KG1 (cell line): ENCODE results near the gene CCDC121.
"Not testable (repeated sequence)": the region's sequence is repeated elsewhere in the genome, so short reads cannot be mapped to it uniquely, and the experiment has no call there.

ENCODE experiments used
- DNase-seq: peaks from one replicate; lab custom pipeline; 2025; lab: John Stamatoyannopoulos, UW

Gene CCDC121

DNA sequence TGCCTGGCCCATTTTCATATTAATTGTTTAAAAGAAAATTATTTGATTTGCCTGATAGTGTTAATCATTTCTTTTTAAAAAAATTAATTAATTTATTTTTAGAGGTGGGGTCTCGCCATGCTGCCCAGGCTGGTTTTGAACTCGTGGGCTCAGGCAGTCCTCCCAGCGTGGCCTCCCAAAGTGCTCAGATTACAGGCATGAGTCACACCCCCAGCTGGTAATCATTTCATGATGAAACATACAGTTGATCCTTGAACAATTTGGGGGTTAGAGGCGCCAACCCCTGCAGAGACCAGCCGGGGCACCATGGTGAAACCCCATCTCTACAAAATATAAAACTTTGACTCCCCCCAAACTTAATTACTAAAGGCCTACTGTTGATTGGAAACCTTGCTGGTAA lies 8.0 kb upstream of the CCDC121 start:
- DNase-seq = no peak

DNA sequence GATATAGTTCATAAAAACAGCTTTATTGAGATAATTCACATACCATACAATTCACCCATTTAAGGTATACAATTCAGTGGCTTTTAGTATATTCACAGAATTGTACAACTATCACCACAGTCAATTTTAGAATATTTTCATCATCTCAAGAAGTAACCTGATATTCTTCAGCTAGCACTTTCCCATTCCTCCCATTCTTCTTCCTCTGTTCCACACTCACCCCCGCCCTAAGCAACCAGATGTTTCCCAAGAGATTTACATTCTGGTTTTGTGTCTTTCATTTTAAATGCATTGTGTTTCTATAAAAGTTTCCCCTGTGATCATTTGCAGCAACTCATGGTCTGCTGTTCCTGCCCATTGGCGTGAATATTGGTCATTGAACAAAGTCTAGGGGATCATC lies 5.5 kb upstream of the CCDC121 start:
- no peak for DNase-seq

GRCh38 chr2:27630257-27630656 lies 1.4 kb upstream of the CCDC121 start:
- not testable (repeated sequence) for DNase-seq

- DNase-seq = no peak
These were observed 647 bp downstream of the CCDC121 start for GRCh38 chr2:27627963-27628766.

DNA sequence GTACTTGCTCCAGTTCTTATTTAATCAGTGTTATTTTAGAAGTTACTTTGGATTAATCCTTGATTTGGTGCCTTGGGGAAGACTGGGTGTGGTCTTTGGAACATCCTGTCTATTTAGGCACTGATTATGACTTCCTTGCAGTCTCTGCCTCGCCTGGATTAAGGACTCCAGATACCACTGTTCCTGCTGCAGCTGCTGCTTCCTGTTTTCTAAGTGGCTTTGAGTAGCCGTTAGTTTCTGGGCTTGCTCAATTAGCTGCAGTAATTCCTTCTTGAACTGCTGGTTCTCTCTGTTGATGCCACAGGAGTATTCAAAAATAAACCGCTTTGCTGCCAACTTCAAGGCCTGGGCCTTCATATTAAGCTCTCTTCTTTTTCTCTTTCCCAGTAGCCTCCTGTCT lies 1.9 kb downstream of the CCDC121 start:
- not testable (repeated sequence) for DNase-seq

DNA sequence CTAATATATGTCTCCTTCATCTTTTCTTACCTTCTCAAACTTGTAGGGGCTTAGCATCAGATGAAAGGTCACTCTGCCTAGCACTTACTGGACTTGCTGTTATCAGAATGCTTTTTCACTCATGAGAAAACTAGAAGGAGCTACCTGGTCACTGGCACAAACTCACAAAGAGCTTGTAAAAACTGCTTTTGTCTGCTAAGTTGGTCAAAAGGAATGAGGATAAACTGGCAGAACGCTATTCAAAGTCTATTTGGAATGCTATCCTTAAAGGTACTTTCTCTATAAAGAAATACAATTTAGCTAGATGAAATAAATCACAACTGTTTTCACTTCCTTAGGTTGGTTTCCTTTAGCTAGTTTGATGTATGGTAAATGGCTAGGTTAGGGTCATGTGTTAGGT lies 2.5 kb downstream of the CCDC121 start:
- not testable (repeated sequence) for DNase-seq

DNA sequence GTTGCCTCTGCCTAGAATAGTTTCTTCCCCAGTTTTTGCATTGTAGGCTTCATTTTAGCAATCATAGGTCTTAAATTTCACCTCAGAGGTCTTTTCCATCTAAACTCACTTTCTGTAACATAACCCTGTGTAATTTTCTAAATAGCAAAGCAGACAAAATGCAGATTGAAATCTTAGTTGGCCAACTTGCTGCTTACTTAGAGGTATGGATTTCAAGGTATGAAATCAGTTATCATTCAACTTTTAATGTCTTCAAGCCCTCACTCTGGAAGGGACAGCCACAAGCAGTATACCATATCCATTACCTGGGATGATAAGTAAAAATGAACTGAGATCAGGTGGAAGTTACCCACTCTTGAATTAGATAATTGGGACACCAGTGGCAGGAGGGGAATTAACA lies 3.9 kb downstream of the CCDC121 start:
- DNase-seq = no peak

GRCh38 chr2:27622921-27623384 lies 5.9 kb downstream of the CCDC121 start:
- DNase-seq = no peak

GRCh38 chr2:27621524-27621923 lies 7.3 kb downstream of the CCDC121 start:
- DNase-seq = no peak

GRCh38 chr2:27615316-27615715 lies 13.5 kb downstream of the CCDC121 start:
- no peak for DNase-seq

GRCh38 chr2:27613985-27614384 lies 14.8 kb downstream of the CCDC121 start:
- no peak for DNase-seq

GRCh38 chr2:27606611-27607010 lies 22.2 kb downstream of the CCDC121 start:
- no peak for DNase-seq

GRCh38 chr2:27596627-27597026 lies 32.2 kb downstream of the CCDC121 start:
- no peak for DNase-seq

DNA sequence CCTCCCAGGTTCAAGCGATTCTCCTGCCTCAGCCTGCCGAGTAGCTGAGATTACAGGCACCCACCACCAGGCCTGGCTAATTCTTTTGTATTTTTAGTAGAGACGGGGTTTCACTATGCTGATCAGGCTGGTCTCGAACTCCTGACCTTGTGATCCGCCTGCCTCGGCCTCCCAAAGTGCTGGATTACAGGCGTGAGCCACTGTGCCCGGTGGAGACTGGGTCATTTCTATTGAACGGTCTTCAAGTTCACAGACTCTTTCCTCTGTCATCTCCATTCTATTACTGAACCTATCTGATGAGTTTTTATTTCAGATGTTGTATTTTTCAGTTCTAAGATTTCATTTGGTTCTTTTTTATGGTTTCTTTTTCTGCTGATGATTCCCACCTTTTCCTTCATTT lies 33.4 kb downstream of the CCDC121 start:
- DNase-seq = not testable (repeated sequence)

- not testable (repeated sequence) for DNase-seq
These were observed 34.6 kb downstream of the CCDC121 start for GRCh38 chr2:27594020-27594703.

GRCh38 chr2:27593240-27593639 lies 35.6 kb downstream of the CCDC121 start:
- no peak for DNase-seq

DNA sequence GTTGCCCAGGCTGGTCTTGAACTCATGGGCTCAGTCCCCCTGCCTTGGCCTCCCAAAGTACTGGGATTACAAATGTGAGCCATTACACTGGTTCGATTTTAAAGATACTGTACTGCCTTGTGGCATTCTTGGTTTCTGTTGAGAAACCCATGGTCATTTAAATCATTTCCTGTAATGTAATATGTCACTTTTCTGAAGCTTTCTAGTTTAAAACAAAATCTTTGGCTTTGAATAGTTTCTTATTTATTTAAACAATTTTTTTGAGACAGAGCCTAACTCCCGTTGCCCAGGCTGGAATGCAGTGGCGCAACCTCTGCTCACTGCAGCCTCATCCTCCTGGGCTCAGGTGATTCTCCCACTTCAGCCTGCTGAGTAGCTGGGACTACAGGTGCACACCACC lies 37.1 kb downstream of the CCDC121 start:
- no peak for DNase-seq

DNA sequence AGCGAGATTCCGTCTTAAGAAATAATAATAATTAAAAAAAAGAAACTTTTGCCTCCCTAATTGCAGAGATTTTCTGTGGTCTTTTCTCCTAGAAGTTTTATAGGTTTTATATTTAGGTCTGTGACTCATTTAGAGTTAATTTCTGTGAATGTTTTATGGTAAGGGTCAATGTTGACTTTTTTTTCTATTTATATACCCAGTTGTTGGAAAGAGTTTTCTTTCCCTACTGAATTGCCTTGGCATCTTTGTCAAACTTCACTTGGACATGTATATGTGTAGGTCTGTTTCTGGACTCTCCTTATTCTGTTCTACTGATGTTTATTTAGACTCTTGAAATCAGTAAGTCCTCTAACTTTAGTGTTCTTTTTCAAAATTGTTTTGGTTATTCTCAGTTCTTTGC lies 40.5 kb downstream of the CCDC121 start:
- no peak for DNase-seq

DNA sequence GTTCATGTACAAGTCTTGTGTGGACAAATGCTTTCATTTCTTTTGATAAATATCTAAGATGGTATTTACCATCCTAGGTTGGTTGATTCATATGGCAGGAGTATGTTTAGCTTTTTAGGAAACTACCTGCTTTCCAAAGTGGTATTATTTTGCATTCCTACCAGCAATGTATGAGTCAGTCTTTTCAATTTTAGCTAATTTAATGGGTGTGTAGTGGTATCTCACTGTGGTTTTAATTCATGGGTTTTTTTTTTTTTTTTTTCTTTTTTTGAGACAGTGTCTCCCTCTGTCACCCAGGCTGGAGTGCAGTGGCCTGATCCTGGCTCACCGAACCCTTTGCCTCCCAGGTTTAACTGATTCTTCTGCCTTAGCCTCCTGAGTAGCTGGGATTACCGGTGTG lies 41.8 kb downstream of the CCDC121 start:
- DNase-seq = no peak

DNA sequence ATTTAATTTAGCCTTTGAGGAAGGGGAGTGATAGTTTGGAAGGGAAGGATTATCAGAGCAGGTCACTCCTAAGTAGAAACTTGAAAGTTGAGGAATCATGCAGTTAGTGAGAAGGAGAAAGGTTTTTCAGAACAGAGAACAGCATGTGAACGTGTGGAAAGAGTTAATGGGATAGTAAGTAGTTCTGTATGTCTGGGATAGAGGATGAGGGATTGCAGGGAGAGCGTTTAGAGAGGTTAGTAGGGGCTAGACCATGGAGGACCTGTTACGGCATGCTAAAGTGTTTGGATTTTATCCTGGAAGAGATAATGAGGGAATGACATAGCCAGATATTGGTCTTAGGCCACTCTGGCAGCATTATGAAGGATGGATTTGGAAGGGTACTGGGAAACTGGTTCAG lies 44.2 kb downstream of the CCDC121 start:
- no peak for DNase-seq

DNA sequence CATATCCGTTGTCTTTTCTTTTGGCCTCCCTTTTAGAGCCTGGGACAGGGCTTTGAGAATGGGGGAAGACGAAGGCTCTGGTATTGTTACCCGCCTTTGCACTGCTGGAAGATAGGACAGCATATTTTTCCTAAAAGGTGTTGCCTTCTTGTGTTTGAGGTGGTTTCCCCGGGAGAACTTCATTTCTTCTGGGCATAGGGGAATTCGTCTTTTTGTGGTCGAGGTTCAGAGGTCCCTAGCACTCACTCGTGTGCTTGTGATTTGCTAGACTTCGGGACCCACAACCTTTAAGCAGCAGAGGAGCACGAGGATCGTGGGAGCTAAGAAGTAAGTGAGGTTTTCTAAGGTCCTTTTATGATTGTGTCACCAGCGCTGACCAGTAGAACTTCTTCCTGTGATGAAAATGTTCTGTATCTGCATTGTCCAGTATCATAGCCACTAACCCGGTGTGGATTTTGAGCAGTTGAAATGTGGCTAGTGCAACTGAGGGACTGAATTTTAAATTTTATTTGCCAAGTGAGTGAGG lies 45.4 kb downstream of the CCDC121 start:
- peak; percentile 25 for DNase-seq

DNA sequence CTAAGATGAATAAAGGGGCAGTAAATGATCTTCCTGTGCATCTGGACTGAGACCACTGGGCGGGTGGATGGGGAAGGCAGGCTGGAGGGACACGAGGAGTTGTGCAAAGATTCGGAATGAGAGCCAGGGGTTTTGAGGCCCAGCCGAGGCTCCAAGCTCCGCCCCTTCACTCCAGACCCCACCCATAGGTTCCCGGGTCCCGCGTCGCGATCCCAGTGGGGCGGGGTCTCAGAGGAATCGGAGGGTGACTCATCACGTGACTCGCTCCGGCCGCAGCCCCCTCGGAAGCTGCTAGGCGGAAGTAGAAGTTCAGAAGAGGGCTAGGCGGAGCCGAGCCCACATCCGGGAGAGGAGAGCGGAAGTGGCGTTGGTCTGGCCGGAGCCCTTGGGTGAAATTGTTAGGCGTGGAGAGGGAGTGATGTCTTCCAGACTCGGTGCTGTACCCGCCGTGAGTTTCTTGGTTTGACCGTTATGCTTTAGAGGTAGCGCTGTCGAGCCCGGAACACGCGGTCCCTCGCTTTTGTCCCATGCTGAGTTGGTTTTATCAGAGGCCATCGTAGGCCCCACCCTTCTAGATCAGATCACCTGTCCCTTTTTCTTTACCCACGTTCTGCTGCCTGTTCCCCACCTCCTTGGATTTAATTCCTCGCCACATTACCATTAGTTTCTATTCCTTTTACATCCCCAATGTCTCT lies 46.0 kb downstream of the CCDC121 start, which contains the start of gene ZNF512:
ZNF512 (plus strand) TSS at position 348 of the 695 bp plus-strand sequence; CDS start at position 419, 71 bp downstream.
- DNase-seq = peak; percentile 57
